Measurements from ENCODE around the gene DCHS2.

GRCh38 chr4:154314248-154314647 is 177.4 kb downstream of the DCHS2 start:
- TF ChIP-seq TAF1 (IDR thresholded peaks at IDR 0.05; ENCODE audit: low read depth, low read length) (no peak), POLR2A (IDR thresholded peaks at IDR 0.05; ENCODE audit: low read depth, low read length) (no peak), PAX5 (IDR thresholded peaks at IDR 0.05; ENCODE audit: insufficient read depth, low read length, severe bottlenecking) (no peak)

Measured in GM12891 (cell line).